Measurements from ENCODE around the gene PURA.
A peak's percentile ranks its signal among the peaks of the same experiment; 100 is the strongest.

The PURA gene

DNA sequence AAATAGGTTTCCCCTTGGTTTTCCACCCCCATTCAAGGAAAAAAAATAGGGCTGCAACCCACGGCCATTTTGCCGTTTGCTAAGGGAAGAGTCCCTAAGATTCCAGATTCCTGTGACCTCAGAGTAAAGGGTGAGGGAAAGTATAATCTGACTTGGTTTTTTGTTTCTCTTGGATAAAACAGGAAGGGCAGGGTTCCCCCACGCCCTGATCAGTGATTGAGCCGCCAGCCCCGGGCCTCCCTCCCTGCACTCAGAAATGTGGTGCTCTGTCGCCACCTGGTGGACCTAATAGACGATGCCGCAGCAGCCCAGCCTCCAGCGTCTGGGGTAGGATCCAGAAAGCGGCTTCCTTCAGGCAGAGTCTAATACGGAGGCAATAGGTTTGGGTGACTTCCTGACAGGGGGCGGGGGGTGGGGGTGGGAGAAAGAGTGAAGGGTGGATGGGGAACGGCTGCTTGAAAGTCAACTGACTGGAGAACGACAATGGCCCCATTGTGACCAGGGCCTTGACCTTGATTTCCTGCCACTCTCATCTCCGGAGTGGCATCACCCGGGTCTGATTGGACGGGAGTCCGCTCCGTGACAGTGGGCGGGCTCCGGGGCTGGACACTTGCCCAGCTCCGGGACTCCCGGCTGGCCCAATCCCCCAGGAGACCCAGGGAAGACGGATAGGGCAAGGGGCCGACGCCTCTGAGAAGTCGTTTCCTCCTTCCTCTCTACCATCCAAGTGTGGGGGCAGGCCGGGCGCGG, 43.3 kb downstream of the PURA start (continued):
- TF ChIP-seq, protein P1, sequence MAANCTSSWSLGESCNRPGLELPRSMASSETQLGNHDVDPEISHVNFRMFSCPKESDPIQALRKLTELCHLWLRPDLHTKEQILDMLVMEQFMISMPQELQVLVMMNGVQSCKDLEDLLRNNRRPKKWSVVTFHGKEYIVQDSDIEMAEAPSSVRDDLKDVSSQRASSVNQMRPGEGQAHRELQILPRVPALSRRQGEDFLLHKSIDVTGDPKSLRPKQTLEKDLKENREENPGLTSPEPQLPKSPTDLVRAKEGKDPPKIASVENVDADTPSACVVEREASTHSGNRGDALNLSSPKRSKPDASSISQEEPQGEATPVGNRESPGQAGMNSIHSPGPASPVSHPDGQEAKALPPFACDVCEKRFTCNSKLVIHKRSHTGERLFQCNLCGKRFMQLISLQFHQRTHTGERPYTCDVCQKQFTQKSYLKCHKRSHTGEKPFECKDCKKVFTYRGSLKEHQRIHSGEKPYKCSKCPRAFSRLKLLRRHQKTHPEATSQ (tag by site-specific recombination; IDR thresholded peaks at IDR 0.05) = no peak
- TF ChIP-seq ZNF76 (tag by site-specific recombination; IDR thresholded peaks at IDR 0.05; ENCODE audit: borderline replicate concordance, low read depth) = no peak
- TF ChIP-seq ZXDB (tag by site-specific recombination; IDR thresholded peaks at IDR 0.05) = 0 out of 2 replicates have a peak, but pooled peaks have one; percentile 20
- TF ChIP-seq ZBTB48 (tag by site-specific recombination; IDR thresholded peaks at IDR 0.05) = peak; percentile 78; the same call in 1 of the 2 replicates
- peak; percentile 41; the same call in 1 of the 2 replicates for TF ChIP-seq KLF9 (tag by site-specific recombination; IDR thresholded peaks at IDR 0.05; ENCODE audit: low read depth)
- TF ChIP-seq KLF16 (tag by site-specific recombination; IDR thresholded peaks at IDR 0.05) = 0 out of 2 replicates have a peak, but pooled peaks have one; percentile 38
- TF ChIP-seq ZNF10 (tag by site-specific recombination; IDR thresholded peaks at IDR 0.05) = peak; percentile 69; the same call in 1 of the 2 replicates
- peak; percentile 74 for TF ChIP-seq ZBTB17 (tag by site-specific recombination; IDR thresholded peaks at IDR 0.05)
- TF ChIP-seq SP7 (tag by site-specific recombination; IDR thresholded peaks at IDR 0.05) = peak; percentile 28; the same call in 1 of the 2 replicates
- peak; percentile 55; the same call in 1 of the 2 replicates for TF ChIP-seq SP2 (tag by site-specific recombination; IDR thresholded peaks at IDR 0.05)
- TF ChIP-seq, protein P2, sequence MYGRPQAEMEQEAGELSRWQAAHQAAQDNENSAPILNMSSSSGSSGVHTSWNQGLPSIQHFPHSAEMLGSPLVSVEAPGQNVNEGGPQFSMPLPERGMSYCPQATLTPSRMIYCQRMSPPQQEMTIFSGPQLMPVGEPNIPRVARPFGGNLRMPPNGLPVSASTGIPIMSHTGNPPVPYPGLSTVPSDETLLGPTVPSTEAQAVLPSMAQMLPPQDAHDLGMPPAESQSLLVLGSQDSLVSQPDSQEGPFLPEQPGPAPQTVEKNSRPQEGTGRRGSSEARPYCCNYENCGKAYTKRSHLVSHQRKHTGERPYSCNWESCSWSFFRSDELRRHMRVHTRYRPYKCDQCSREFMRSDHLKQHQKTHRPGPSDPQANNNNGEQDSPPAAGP (tag by site-specific recombination; IDR thresholded peaks at IDR 0.05) = 0 out of 2 replicates have a peak, but pooled peaks have one; percentile 30
- TF ChIP-seq, protein P3, sequence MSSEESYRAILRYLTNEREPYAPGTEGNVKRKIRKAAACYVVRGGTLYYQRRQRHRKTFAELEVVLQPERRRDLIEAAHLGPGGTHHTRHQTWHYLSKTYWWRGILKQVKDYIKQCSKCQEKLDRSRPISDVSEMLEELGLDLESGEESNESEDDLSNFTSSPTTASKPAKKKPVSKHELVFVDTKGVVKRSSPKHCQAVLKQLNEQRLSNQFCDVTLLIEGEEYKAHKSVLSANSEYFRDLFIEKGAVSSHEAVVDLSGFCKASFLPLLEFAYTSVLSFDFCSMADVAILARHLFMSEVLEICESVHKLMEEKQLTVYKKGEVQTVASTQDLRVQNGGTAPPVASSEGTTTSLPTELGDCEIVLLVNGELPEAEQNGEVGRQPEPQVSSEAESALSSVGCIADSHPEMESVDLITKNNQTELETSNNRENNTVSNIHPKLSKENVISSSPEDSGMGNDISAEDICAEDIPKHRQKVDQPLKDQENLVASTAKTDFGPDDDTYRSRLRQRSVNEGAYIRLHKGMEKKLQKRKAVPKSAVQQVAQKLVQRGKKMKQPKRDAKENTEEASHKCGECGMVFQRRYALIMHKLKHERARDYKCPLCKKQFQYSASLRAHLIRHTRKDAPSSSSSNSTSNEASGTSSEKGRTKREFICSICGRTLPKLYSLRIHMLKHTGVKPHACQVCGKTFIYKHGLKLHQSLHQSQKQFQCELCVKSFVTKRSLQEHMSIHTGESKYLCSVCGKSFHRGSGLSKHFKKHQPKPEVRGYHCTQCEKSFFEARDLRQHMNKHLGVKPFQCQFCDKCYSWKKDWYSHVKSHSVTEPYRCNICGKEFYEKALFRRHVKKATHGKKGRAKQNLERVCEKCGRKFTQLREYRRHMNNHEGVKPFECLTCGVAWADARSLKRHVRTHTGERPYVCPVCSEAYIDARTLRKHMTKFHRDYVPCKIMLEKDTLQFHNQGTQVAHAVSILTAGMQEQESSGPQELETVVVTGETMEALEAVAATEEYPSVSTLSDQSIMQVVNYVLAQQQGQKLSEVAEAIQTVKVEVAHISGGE (tag by site-specific recombination; conservative IDR thresholded peaks at IDR 0.05; ENCODE audit: low read depth) = peak; percentile 33; the same call in 1 of the 2 replicates
- TF ChIP-seq KLF8 (tag by site-specific recombination; IDR thresholded peaks at IDR 0.05) = peak; percentile 59; the same call in 1 of the 2 replicates
- no peak for TF ChIP-seq ZNF157 (tag by site-specific recombination; IDR thresholded peaks at IDR 0.05)
- TF ChIP-seq ZNF785 (tag by site-specific recombination; IDR thresholded peaks at IDR 0.05) = no peak
- no peak for TF ChIP-seq ZNF610 (tag by site-specific recombination; IDR thresholded peaks at IDR 0.05; ENCODE audit: borderline replicate concordance)
- 0 out of 2 replicates have a peak, but pooled peaks have one; percentile 34 for TF ChIP-seq ZNF501 (tag by site-specific recombination; IDR thresholded peaks at IDR 0.05)
- TF ChIP-seq ZSCAN30 (tag by site-specific recombination; IDR thresholded peaks at IDR 0.05) = peak; percentile 90

DNA sequence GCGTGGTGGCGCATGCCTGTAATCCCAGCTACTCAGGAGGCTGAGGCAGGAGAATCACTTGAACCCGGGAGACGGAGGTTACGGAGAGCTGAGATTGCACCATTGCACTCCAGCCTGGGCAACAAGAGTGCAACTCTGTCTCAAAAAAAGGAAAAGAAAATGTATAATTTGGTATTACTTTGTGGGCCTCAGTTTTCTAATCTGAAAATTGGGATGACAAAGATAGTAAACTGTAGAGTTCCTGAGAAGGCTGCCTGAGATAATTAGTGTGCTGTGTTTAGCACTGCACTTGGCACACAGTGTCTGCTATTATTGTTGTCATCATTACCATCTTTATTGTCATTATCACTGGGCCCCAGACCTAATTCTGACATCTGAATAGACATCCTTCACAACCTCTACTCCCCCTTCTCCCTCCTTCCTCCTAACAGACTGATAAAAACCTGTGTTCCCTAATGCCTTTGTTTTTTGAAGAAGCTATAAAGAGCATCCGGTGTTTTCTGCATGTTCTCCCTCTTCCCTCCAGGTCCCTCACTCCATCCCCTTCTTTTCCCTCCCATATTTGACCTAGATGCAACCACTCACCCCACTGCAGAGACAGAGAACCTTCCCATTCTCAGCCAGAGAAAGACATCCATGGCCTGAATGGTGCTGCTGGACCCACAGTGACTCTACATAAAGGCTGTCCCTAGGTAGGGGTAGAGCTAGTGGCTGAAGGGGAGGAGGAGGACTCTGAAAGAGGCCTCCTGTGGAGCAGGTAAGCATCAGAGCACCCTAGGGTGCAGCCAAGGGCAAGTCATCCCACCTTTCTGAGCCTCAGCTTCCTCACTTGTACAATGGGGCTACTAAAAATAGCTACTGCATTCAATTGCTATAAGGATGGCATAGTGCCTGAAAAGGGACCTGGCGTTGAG, 45.4 kb downstream of the PURA start:
- CTCF ChIA-PET = interaction anchor here (0.6 to 9.2 kb wide), 11 partner anchors 9 to 413 kb away, joined by 3 to 94 read pairs (median 3); no protein-coding TSS in a partner anchor
- POLR2A ChIA-PET = interaction anchor here (1.6 kb wide), 1 partner anchor 51 kb away, joined by 5 read pairs; no protein-coding TSS in a partner anchor
- peak; percentile 70; the same call in 1 of the 2 replicates for TF ChIP-seq ZNF423 (tag by site-specific recombination; IDR thresholded peaks at IDR 0.05)
- TF ChIP-seq, protein P4, sequence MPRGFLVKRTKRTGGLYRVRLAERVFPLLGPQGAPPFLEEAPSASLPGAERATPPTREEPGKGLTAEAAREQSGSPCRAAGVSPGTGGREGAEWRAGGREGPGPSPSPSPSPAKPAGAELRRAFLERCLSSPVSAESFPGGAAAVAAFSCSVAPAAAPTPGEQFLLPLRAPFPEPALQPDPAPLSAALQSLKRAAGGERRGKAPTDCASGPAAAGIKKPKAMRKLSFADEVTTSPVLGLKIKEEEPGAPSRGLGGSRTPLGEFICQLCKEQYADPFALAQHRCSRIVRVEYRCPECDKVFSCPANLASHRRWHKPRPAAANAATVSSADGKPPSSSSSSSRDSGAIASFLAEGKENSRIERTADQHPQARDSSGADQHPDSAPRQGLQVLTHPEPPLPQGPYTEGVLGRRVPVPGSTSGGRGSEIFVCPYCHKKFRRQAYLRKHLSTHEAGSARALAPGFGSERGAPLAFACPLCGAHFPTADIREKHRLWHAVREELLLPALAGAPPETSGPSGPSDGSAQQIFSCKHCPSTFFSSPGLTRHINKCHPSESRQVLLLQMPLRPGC (tag by site-specific recombination; IDR thresholded peaks at IDR 0.05) = no peak
- TF ChIP-seq ZNF610 (tag by site-specific recombination; IDR thresholded peaks at IDR 0.05; ENCODE audit: borderline replicate concordance) = no peak
- no peak for TF ChIP-seq ZNF426 (tag by site-specific recombination; IDR thresholded peaks at IDR 0.05)
- TF ChIP-seq ZFP41 (tag by site-specific recombination; IDR thresholded peaks at IDR 0.05; ENCODE audit: borderline replicate concordance) = no peak
- TF ChIP-seq, protein P5, sequence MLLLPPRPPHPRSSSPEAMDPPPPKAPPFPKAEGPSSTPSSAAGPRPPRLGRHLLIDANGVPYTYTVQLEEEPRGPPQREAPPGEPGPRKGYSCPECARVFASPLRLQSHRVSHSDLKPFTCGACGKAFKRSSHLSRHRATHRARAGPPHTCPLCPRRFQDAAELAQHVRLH (tag by site-specific recombination; IDR thresholded peaks at IDR 0.05) = no peak
- Histone ChIP-seq H3K27ac (ENCODE audit: extremely low read depth, low read depth, low read length) (no peak overlapping the region), H3K4me1 (ENCODE audit: control insufficient read depth, insufficient read depth, low read length) (no peaks in the 10 kb centered on the region), H3K36me3 (ENCODE audit: control insufficient read depth in 2 of 2, insufficient read depth in 1 of 2, low read length in 2 of 2) (no peaks in the 10 kb centered on the region), H3K9me3 (ENCODE audit: control insufficient read depth, insufficient read depth, low read depth, low read length) (no peaks in the 10 kb centered on the region), H3K4me3 (ENCODE audit: low read depth, low read length) (no peak overlapping the region)
